Measurements from ENCODE around the gene SLC16A7. TPM values are rescaled to one million over a fixed set of nuclear protein-coding genes. Genes with fewer than 3 reads are reported as not detected.
"Not testable (repeated sequence)": the region's sequence is repeated elsewhere in the genome, so short reads cannot be mapped to it uniquely, and the experiment has no call there.

SLC16A7 gene
- total and polyA plus RNA-seq, 10 donors, result 3.2 to 98.8 (median 60.9) TPM

GRCh38 chr12:59737725-59738463, 142.1 kb downstream of the SLC16A7 start:
- Histone ChIP-seq H3K27me3 (replicated peaks in 1 of 7) (no peaks in the 10 kb centered on the region), H3K4me1 (peaks cover 0 to 16% (median 0%) of the 10 kb centered on the region in 6 donors), H3K4me3 (peak overlapping the region in 2 of 8 donors; percentile 19 to 33), H3K9me3 (no peaks in the 10 kb centered on the region), H3K27ac (peak overlapping the region in 4 of 8 donors; percentile 26 to 65 (median 50)), H3K36me3 (peaks cover 0 to 17% (median 0%) of the 10 kb centered on the region in 6 donors)
- TF ChIP-seq POLR2A (IDR thresholded peaks at IDR 0.05) (no peak), POLR2AphosphoS5 (IDR thresholded peaks at IDR 0.05) (no peak), CTCF (IDR thresholded peaks at IDR 0.05 in 8 of 11, conservative IDR thresholded peaks at IDR 0.05 in 3 of 11) (no peak)
- DNase-seq, result no peak
- 59 to 81% (median 65%) methylated on average over 3 of the region's 3 CpGs for WGBS, 5 donors
- intact Hi-C loops (cut with DNase I; ENCODE audit: low total_unique reads), result no loop called here

- 79 to 98% (median 95%) methylated on average over 1 of the region's 1 CpG for WGBS, 5 donors
- Histone ChIP-seq H3K9me3 (no peaks in the 10 kb centered on the region), H3K27ac (no peak overlapping the region), H3K4me3 (no peak overlapping the region), H3K36me3 (peaks cover 0 to 14% (median 3%) of the 10 kb centered on the region in 6 donors), H3K27me3 (replicated peaks in 1 of 7) (no peaks in the 10 kb centered on the region), H3K4me1 (peaks cover 0 to under 1% (median 0%) of the 10 kb centered on the region in 6 donors)
- intact Hi-C loops (cut with DNase I; ENCODE audit: low total_unique reads), result no loop called here
- no peak for TF ChIP-seq POLR2A (IDR thresholded peaks at IDR 0.05)
- TF ChIP-seq POLR2AphosphoS5 (IDR thresholded peaks at IDR 0.05), result no peak
- TF ChIP-seq CTCF (IDR thresholded peaks at IDR 0.05 in 8 of 11, conservative IDR thresholded peaks at IDR 0.05 in 3 of 11), result no peak
- no peak for DNase-seq
Measured at GRCh38 chr12:59742841-59743240, 147.0 kb downstream of the SLC16A7 start.

- TF ChIP-seq CTCF (IDR thresholded peaks at IDR 0.05 in 8 of 11, conservative IDR thresholded peaks at IDR 0.05 in 3 of 11) (no peak), POLR2AphosphoS5 (IDR thresholded peaks at IDR 0.05) (no peak), POLR2A (IDR thresholded peaks at IDR 0.05) (no peak)
- Histone ChIP-seq H3K9me3 (no peaks in the 10 kb centered on the region), H3K36me3 (peaks cover 0 to 14% (median 3%) of the 10 kb centered on the region in 6 donors), H3K4me1 (no peaks in the 10 kb centered on the region), H3K27ac (no peak overlapping the region), H3K4me3 (no peak overlapping the region), H3K27me3 (replicated peaks in 1 of 7) (no peaks in the 10 kb centered on the region)
- WGBS, 5 donors, result 95 to 99% (median 95%) methylated on average over 8 of the region's 8 CpGs
- intact Hi-C loops (cut with DNase I; ENCODE audit: low total_unique reads), result no loop called here
- DNase-seq, result no peak
Measured at GRCh38 chr12:59744564-59744963, 148.7 kb downstream of the SLC16A7 start.

- DNase-seq; H3K36me3 ChIP-seq; H3K4me1 ChIP-seq; H3K27me3 ChIP-seq (replicated peaks in 1 of 7); H3K4me3 ChIP-seq; intact Hi-C loops (cut with DNase I; ENCODE audit: low total_unique reads); H3K27ac ChIP-seq: not testable (repeated sequence)
- H3K9me3 ChIP-seq, result peaks cover 0 to 15% (median 8%) of the 10 kb centered on the region in 8 donors
- WGBS, 5 donors, result 95 to 99% (median 95%) methylated on average over 18 to 19 of the region's 19 CpGs
Measured at GRCh38 chr12:59751091-59751490, 155.3 kb downstream of the SLC16A7 start.
